Common myeloid progenitor, CD34-positive (primary cell): Measurements from ENCODE around the gene SMCR8.
A peak's percentile ranks its signal among the peaks of the same experiment; 100 is the strongest.
"Not testable (repeated sequence)": the region's sequence is repeated elsewhere in the genome, so short reads cannot be mapped to it uniquely, and the experiment has no call there.

Experiments used
- CTCF ChIA-PET: fragments of 350-600 bp; sonication (Branson Sonifier 250); formaldehyde crosslinking; loops from one replicate; lab custom pipeline; 2021; ENCODE audit warnings: antibody characterized with exemption; lab: Charles Lee
- POLR2A ChIA-PET: fragments of 350-600 bp; sonication (Branson Sonifier 250); formaldehyde crosslinking; loops from one replicate; lab custom pipeline; 2021; ENCODE audit warnings: antibody characterized with exemption; lab: Charles Lee
- DNase-seq, 3 donors: peaks; one replicate each; pipeline versions ENCODE4 v3.0.0 to v3.0.0-alpha.2; 2013
- H3K27ac ChIP-seq, 2 experiments: 1 replicate in 1 of 2; 2 replicates in 1 of 2; pipeline ENCODE4 v1.7.0; 2013; ENCODE audit warnings: inconsistent platforms in 2 of 2, low read length in 2 of 2, mild to moderate bottlenecking in 2 of 2, low read depth in 1 of 2, moderate library complexity in 1 of 2; ENCODE audit not compliant: severe bottlenecking in 2 of 2, insufficient read depth in 1 of 2, poor library complexity in 1 of 2
- H3K27me3 ChIP-seq, 5 experiments: replicated peaks in 2 of 5; 1 replicate in 3 of 5; 2 replicates in 2 of 5; pipeline versions ENCODE4 v1.6.1 to v1.7.0; 2013; ENCODE audit warnings: low read length in 4 of 5, mild to moderate bottlenecking in 2 of 5, moderate library complexity in 2 of 5, inconsistent platforms in 1 of 5; ENCODE audit not compliant: insufficient read depth in 5 of 5, control insufficient read depth in 4 of 5
- H3K36me3 ChIP-seq, 4 experiments: 1 replicate in 2 of 4; 2 replicates in 2 of 4; pipeline versions ENCODE4 v1.6.1 to v1.7.0; 2013; ENCODE audit warnings: low read length in 3 of 4, control low read depth in 1 of 4, mild to moderate bottlenecking in 1 of 4; ENCODE audit not compliant: control insufficient read depth in 4 of 4, insufficient read depth in 4 of 4
- H3K4me1 ChIP-seq, 4 experiments: 1 replicate in 3 of 4; 2 replicates in 1 of 4; pipeline versions ENCODE4 v1.6.1 to v1.7.1; 2013; ENCODE audit warnings: low read length in 3 of 4, mild to moderate bottlenecking in 3 of 4, control low read depth in 1 of 4, inconsistent platforms in 1 of 4, moderate library complexity in 1 of 4; ENCODE audit not compliant: control insufficient read depth in 4 of 4, insufficient read depth in 4 of 4; ENCODE audit errors: control extremely low read depth in 1 of 4
- H3K4me3 ChIP-seq, 7 experiments: 1 replicate in 4 of 7; 2 replicates in 3 of 7; pipeline versions ENCODE4 v1.5.1 to v1.7.0; 2013; ENCODE audit warnings: mild to moderate bottlenecking in 7 of 7, low read length in 6 of 7, moderate library complexity in 6 of 7, inconsistent platforms in 2 of 7, low read depth in 2 of 7, control low read depth in 1 of 7; ENCODE audit not compliant: insufficient read depth in 4 of 7, control insufficient read depth in 1 of 7; ENCODE audit errors: extremely low read depth in 1 of 7
- H3K9me3 ChIP-seq, 5 experiments: 1 replicate in 4 of 5; 2 replicates in 1 of 5; pipeline versions ENCODE4 v1.6.1 to v1.7.1; 2013; ENCODE audit warnings: low read length in 4 of 5, mild to moderate bottlenecking in 2 of 5, inconsistent platforms in 1 of 5, low read depth in 1 of 5, moderate library complexity in 1 of 5; ENCODE audit not compliant: control insufficient read depth in 4 of 5, insufficient read depth in 2 of 5; ENCODE audit errors: control extremely low read depth in 1 of 5
- WGBS: methylation state at CpG from one replicate; pipeline ENCODE4 v1.1.5; 2013; ENCODE audit not compliant: insufficient coverage; 5-methylcytosine and 5-hydroxymethylcytosine counted together

SMCR8 gene

DNA sequence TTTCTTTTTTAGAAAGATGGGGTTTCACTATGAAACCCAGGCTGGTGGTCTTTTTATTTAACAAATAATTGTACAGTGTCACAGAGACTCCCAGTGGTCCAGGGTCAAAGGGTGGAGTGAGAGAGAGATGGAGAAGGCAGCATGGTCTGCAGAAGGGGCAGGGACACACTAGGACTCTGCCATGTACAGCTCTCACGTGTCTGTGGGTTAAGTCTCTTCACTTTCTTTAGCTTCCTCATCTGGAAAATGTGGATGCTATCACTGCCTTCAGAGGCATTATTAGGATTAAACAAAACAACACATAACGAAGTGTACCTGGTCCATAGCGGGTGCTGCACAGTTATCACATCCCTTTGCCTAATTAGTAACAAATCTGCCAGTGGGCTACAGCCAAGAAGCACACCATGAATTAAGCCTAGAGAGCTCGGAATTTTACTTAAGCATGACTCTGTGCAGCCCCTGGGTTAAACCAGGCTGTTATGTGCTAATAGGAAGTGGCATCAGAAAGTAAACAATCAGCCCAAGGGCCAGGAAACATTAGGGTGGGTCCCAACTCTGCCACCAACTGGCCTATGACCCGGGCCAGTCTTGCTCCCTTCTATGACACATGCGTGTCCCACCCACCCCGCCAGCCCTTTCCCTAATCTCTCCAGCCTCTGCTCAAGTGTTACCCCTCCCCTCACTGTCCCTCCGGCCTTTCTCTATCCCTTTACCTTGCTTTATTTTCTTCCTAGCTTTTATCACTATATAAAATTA is 14.2 kb upstream of the SMCR8 start:
- Histone ChIP-seq H3K4me3 (no peak overlapping the region), H3K36me3 (peaks cover 17 to 67% (median 49%) of the 10 kb centered on the region in 4 experiments), H3K4me1 (peaks cover 0 to 5% (median 0%) of the 10 kb centered on the region in 4 experiments), H3K27me3 (no peaks in the 10 kb centered on the region), H3K27ac (no peak overlapping the region), H3K9me3 (no peaks in the 10 kb centered on the region)
- POLR2A ChIA-PET, result interaction anchor here (0.6 kb wide), 1 partner anchor 310 kb away, joined by 5 read pairs; no protein-coding TSS in a partner anchor
- 86% methylated on average over 7 of the region's 8 CpGs for WGBS
- CTCF ChIA-PET, result interaction anchor here (0.9 to 2.2 kb wide), 4 partner anchors 12 to 22 kb away, joined by 3 to 6 read pairs (median 4); partner anchors contain the start of genes SMCR8 and TOP3A
- no peak for DNase-seq

DNA sequence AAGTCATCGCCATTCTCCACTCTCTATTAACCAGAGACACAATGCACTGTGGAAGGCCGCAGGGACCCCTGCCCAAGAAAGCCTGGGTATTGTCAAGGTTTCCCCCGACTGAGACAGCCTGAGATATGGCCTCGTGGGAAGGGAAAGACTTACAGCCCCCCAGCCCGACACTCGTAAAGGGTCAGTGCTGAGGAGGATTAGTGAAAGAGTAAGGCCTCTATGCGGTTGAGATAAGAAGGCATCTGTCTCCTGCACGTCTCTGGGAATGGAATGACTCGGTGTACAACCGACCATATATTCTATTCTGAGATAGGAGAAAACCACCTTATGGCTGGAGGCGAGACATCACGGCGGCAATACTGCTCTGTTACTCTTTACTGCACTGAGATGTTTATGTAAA is 11.9 kb upstream of the SMCR8 start:
- DNase-seq, POLR2A ChIA-PET, H3K9me3 ChIP-seq, H3K4me3 ChIP-seq, H3K27me3 ChIP-seq, H3K27ac ChIP-seq, H3K4me1 ChIP-seq: not testable (repeated sequence)
- WGBS, result 96% methylated on average over 11 of the region's 13 CpGs
- CTCF ChIA-PET, result interaction anchor here (1.0 to 2.2 kb wide), 2 partner anchors 9 to 18 kb away, joined by 3 to 6 read pairs; no protein-coding TSS in a partner anchor
- H3K36me3 ChIP-seq, result peaks cover 20 to 80% (median 59%) of the 10 kb centered on the region in 4 experiments

DNA sequence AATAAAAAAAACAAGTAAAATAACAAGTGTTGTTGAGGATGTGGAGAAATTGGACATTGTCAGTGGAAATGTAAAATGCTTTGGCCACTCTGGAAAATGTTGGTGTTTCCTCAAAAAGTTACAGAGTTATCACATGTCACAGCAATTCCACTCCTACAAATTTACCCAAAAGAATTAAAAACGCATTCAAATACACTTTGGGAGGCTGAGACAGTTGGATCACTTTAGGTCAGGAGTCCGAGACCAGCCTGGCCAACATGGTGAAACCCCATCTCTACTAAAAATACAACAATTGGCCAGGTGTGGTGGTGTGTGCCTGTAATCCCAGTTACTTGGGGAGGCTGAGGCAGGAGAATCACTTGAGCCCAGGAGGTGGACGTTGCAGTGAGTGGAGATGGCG is 5.9 kb upstream of the SMCR8 start:
- H3K9me3 ChIP-seq, result no peaks in the 10 kb centered on the region
- ChIA-PET POLR2A (no interaction called here), CTCF (no interaction called here)
- peaks cover 7 to 54% (median 38%) of the 10 kb centered on the region in 4 experiments for H3K36me3 ChIP-seq
- no peak overlapping the region for H3K27ac ChIP-seq
- no peak overlapping the region for H3K4me3 ChIP-seq
- H3K4me1 ChIP-seq, result peaks cover 8 to 19% (median 13%) of the 10 kb centered on the region in 4 experiments
- DNase-seq, result no peak
- no CpG with 5 or more reads among the region's 4 CpGs for WGBS
- H3K27me3 ChIP-seq, result no peaks in the 10 kb centered on the region

GRCh38 chr17:18314059-18314730 is 898 bp upstream of the SMCR8 start:
- 0% methylated on average over 38 of the region's 39 CpGs for WGBS
- Histone ChIP-seq H3K27me3 (no peaks in the 10 kb centered on the region), H3K4me3 (peak overlapping the region; percentile 86 to 98 (median 93)), H3K9me3 (no peaks in the 10 kb centered on the region), H3K36me3 (peaks cover 0 to 49% (median 30%) of the 10 kb centered on the region in 4 experiments), H3K27ac (peak overlapping the region; percentile 37 to 98), H3K4me1 (peaks cover 20 to 55% (median 41%) of the 10 kb centered on the region in 4 experiments)
- peak in 2 of 3 donors; percentile 4 to 12 for DNase-seq
- ChIA-PET CTCF (interaction anchor here (1.4 kb wide), 1 partner anchor 14 kb away, joined by 4 read pairs; no protein-coding TSS in a partner anchor), POLR2A (no interaction called here)

GRCh38 chr17:18315562-18315922 is 449 bp downstream of the SMCR8 start:
- WGBS, result 6% methylated on average over 14 of the region's 18 CpGs
- Histone ChIP-seq H3K9me3 (no peaks in the 10 kb centered on the region), H3K4me1 (peaks cover 20 to 60% (median 47%) of the 10 kb centered on the region in 4 experiments), H3K36me3 (peaks cover 0 to 57% (median 32%) of the 10 kb centered on the region in 4 experiments), H3K27me3 (no peaks in the 10 kb centered on the region), H3K27ac (peak overlapping the region; percentile 94 to 98), H3K4me3 (peak overlapping the region; percentile 86 to 98 (median 93))
- ChIA-PET POLR2A (no interaction called here), CTCF (interaction anchor here (1.4 kb wide), 1 partner anchor 15 kb away, joined by 4 read pairs; no protein-coding TSS in a partner anchor)
- DNase-seq, result peak; percentile 60 to 68 (median 60)

DNA sequence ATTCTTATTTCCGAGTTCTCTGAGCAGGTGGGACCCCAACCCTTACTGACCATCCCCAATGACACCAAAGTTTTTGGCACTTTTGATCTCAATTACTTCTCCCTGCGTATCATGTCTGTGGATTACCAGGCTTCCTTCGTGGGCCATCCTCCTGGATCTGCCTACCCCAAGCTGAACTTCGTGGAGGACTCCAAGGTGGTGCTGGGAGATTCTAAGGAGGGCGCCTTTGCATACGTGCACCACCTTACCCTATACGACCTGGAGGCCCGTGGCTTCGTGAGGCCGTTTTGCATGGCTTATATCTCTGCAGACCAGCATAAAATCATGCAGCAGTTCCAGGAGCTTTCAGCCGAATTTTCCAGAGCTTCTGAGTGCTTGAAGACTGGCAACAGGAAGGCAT is 868 bp downstream of the SMCR8 start:
- POLR2A ChIA-PET, result no interaction called here
- H3K9me3 ChIP-seq, result no peaks in the 10 kb centered on the region
- CTCF ChIA-PET, result interaction anchor here (1.2 kb wide), 1 partner anchor 67 kb away, joined by 3 read pairs; no protein-coding TSS in a partner anchor
- H3K27ac ChIP-seq, result peak overlapping the region; percentile 94 to 98
- peak overlapping the region; percentile 86 to 98 (median 93) for H3K4me3 ChIP-seq
- DNase-seq, result no peak
- peaks cover 0 to 59% (median 34%) of the 10 kb centered on the region in 4 experiments for H3K36me3 ChIP-seq
- H3K27me3 ChIP-seq, result no peaks in the 10 kb centered on the region
- 78% methylated on average over 10 of the region's 11 CpGs for WGBS
- peaks cover 20 to 60% (median 47%) of the 10 kb centered on the region in 4 experiments for H3K4me1 ChIP-seq
